C4-2B (cell line): ENCODE measurements around the gene KCNK4.
"Not testable (repeated sequence)": the region's sequence is repeated elsewhere in the genome, so short reads cannot be mapped to it uniquely, and the experiment has no call there.

ENCODE experiments used
- ZFX ChIP-seq: fragments of 450-650 bp; IDR thresholded peaks from 2 replicates; pipeline ENCODE4 v1.6.1; 2017
- TF ChIP-seq, protein P1 (sequence below): fragments of 450-650 bp; conservative IDR thresholded peaks from 2 replicates; pipeline ENCODE4 v1.5.1; 2017; ENCODE audit warnings: mild to moderate bottlenecking

DNA sequence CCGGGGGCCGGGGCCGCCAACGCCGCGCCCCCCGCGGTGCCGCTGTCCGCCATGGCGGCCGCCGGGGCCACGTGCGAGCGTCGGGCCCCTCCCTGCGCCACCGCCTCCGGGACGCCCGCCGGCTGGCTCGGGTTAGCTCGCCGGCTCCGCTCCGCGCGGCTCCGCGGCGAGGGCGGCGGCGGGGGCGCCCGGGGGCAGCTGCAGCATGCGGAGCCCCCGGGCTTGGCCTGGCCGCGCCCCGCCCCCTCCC lies 44.6 kb upstream of the KCNK4 start:
- TF ChIP-seq, protein P1, sequence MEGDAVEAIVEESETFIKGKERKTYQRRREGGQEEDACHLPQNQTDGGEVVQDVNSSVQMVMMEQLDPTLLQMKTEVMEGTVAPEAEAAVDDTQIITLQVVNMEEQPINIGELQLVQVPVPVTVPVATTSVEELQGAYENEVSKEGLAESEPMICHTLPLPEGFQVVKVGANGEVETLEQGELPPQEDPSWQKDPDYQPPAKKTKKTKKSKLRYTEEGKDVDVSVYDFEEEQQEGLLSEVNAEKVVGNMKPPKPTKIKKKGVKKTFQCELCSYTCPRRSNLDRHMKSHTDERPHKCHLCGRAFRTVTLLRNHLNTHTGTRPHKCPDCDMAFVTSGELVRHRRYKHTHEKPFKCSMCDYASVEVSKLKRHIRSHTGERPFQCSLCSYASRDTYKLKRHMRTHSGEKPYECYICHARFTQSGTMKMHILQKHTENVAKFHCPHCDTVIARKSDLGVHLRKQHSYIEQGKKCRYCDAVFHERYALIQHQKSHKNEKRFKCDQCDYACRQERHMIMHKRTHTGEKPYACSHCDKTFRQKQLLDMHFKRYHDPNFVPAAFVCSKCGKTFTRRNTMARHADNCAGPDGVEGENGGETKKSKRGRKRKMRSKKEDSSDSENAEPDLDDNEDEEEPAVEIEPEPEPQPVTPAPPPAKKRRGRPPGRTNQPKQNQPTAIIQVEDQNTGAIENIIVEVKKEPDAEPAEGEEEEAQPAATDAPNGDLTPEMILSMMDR = not testable (repeated sequence)
- TF ChIP-seq ZFX = not testable (repeated sequence)
